PC-3 (cell line): ENCODE data around the gene PSMB7. TPM values are rescaled to one million over a fixed set of nuclear protein-coding genes. Genes with fewer than 3 reads are reported as not detected.

Source experiments
- ATAC-seq: fragments of 200-7000 bp; cut with Tn5 transposase; 2 replicates; pipeline ENCODE4 v1.9.1; 2020; ENCODE audit warnings: mild to moderate bottlenecking, moderate library complexity
- BruUV-seq: library from RNA; stranded (reverse); fragments of 400-500 nt; replicated peaks from 2 replicates; lab custom pipeline; 2021; lab: Mats Ljungman, UMichigan
- CTCF ChIA-PET: fragments of 300-600 bp; sonication (Branson Sonifier 250); formaldehyde crosslinking; loops from one replicate; lab custom pipeline; 2022; ENCODE audit warnings: antibody characterized with exemption; lab: Charles Lee
- POLR2A ChIA-PET: fragments of 300-600 bp; sonication (Branson Sonifier 250); formaldehyde crosslinking; loops from one replicate; lab custom pipeline; 2022; ENCODE audit warnings: antibody characterized with exemption; ENCODE audit not compliant: unreplicated experiment; lab: Charles Lee
- DNase-seq: peaks from one replicate; pipeline ENCODE4 v3.0.0-alpha.2; 2015
- H2AFZ ChIP-seq: fragments of 300-600 bp; sonication (generic); 2 replicates; pipeline ENCODE4 v1.6.0; 2016; ENCODE audit warnings: antibody characterized with exemption, low read length
- H3F3A ChIP-seq: fragments of 300-600 bp; sonication (generic); one replicate; pipeline ENCODE4 v1.6.0; 2017; ENCODE audit warnings: antibody characterized with exemption, low read length, control low read depth, mild to moderate bottlenecking; ENCODE audit not compliant: unreplicated experiment
- H3K27ac ChIP-seq: fragments of 300-600 bp; sonication (generic); 2 replicates; pipeline ENCODE4 v1.5.1; 2016; ENCODE audit warnings: mild to moderate bottlenecking, low read length
- H3K27me3 ChIP-seq: fragments of 300-600 bp; sonication (generic); 2 replicates; pipeline ENCODE4 v1.6.1; 2016; ENCODE audit warnings: low read length, mixed read lengths
- H3K36me3 ChIP-seq: fragments of 300-600 bp; sonication (generic); 2 replicates; pipeline ENCODE4 v1.6.1; 2016; ENCODE audit warnings: low read depth, mixed run types, low read length, mixed read lengths
- H3K4me1 ChIP-seq: fragments of 300-600 bp; sonication (generic); 2 replicates; pipeline ENCODE4 v1.5.1; 2016; ENCODE audit warnings: low read length; ENCODE audit not compliant: insufficient read depth
- H3K4me2 ChIP-seq: fragments of 300-600 bp; sonication (generic); 2 replicates; pipeline ENCODE4 v1.6.0; 2016; ENCODE audit warnings: low read length
- H3K4me3 ChIP-seq: fragments of 300-600 bp; sonication (generic); 2 replicates; pipeline ENCODE4 v1.5.1; 2016; ENCODE audit warnings: mild to moderate bottlenecking, low read length, mixed read lengths
- H3K79me2 ChIP-seq: fragments of 300-600 bp; sonication (generic); 2 replicates; pipeline ENCODE4 v1.6.1; 2017; ENCODE audit warnings: low read length, mixed read lengths
- H3K9ac ChIP-seq: fragments of 300-600 bp; sonication (generic); 2 replicates; pipeline ENCODE4 v1.6.0; 2016; ENCODE audit warnings: mild to moderate bottlenecking, low read length
- H3K9me2 ChIP-seq: fragments of 300-600 bp; sonication (generic); replicated peaks from 2 replicates; pipeline ENCODE4 v1.6.1; 2016; ENCODE audit warnings: mixed run types, low read length, mixed read lengths
- H3K9me3 ChIP-seq: fragments of 300-600 bp; sonication (generic); 2 replicates; pipeline ENCODE4 v1.6.1; 2016; ENCODE audit warnings: low read length, mixed read lengths
- H4K20me1 ChIP-seq: fragments of 300-600 bp; sonication (generic); 2 replicates; pipeline ENCODE4 v1.6.1; 2016; ENCODE audit warnings: low read length, mixed read lengths
- EZH2 ChIP-seq: fragments of 300-600 bp; sonication (generic); IDR thresholded peaks from one replicate; pipeline ENCODE4 v1.6.1; 2017; ENCODE audit warnings: antibody characterized with exemption, mild to moderate bottlenecking, low read length; ENCODE audit not compliant: unreplicated experiment
- EZH2phosphoT487 ChIP-seq: fragments of 300-600 bp; sonication (generic); IDR thresholded peaks from 2 replicates; pipeline ENCODE4 v1.6.1; 2018; ENCODE audit warnings: mild to moderate bottlenecking, antibody characterized with exemption, low read length, borderline replicate concordance
- intact Hi-C: fragments of 100-400 bp; cut with micrococcal nuclease; formaldehyde crosslinking; loops from 2 replicates; pipeline ENCODE4 v1.9.0; 2023
- total RNA-seq: library from RNA; depleted of rRNA; stranded (reverse); fragments of >200 nt; gene quantifications from 2 replicates; pipeline ENCODE4 v1.2.3, GENCODE V29; 2014
- TF ChIP-seq, protein P1 (sequence below): fragments of 300-600 bp; sonication (generic); conservative IDR thresholded peaks from 2 replicates; pipeline ENCODE4 v1.5.1; 2017; ENCODE audit warnings: antibody characterized with exemption, low read depth, mild to moderate bottlenecking, low read length

The PSMB7 gene
- total RNA-seq, 1 experiment from 2014 or later: 372 TPM

DNA sequence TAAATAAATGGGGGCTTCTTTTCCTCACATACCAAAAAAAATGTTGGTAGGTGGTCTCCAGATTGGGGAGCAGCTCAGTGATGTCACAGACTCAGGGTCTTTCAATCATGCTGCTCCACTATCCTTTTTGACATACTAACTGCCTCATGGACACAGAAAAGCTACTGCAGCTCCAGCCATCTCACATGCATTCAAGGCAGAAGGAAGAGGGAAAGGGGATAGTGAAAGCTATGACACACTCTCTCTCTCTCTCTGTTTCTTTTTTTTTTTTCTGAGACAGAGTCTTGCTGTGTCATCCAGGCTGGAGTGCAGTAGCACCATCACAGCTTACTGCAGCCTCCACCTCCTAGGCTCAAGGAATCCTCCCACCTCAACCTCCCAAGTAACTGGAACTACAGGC is 27.1 kb upstream of the PSMB7 start:
- no peak for DNase-seq
- H4K20me1 ChIP-seq: no peaks in the 10 kb centered on the region
- H3K27ac ChIP-seq: no peak overlapping the region
- H3K4me2 ChIP-seq: no peak overlapping the region
- H3K4me3 ChIP-seq: no peak overlapping the region
- BruUV-seq: no TSS peak
- H2AFZ ChIP-seq: no peak overlapping the region
- TF ChIP-seq EZH2: no peak
- TF ChIP-seq, protein P1, sequence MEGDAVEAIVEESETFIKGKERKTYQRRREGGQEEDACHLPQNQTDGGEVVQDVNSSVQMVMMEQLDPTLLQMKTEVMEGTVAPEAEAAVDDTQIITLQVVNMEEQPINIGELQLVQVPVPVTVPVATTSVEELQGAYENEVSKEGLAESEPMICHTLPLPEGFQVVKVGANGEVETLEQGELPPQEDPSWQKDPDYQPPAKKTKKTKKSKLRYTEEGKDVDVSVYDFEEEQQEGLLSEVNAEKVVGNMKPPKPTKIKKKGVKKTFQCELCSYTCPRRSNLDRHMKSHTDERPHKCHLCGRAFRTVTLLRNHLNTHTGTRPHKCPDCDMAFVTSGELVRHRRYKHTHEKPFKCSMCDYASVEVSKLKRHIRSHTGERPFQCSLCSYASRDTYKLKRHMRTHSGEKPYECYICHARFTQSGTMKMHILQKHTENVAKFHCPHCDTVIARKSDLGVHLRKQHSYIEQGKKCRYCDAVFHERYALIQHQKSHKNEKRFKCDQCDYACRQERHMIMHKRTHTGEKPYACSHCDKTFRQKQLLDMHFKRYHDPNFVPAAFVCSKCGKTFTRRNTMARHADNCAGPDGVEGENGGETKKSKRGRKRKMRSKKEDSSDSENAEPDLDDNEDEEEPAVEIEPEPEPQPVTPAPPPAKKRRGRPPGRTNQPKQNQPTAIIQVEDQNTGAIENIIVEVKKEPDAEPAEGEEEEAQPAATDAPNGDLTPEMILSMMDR: no peak
- intact Hi-C loops: no loop called here
- H3K9me2 ChIP-seq: no peaks in the 10 kb centered on the region
- no peak overlapping the region for H3K9ac ChIP-seq
- H3K27me3 ChIP-seq: no peaks in the 10 kb centered on the region
- ChIA-PET CTCF (no interaction called here), POLR2A (no interaction called here)
- no peaks in the 10 kb centered on the region for H3K9me3 ChIP-seq
- no peaks in the 10 kb centered on the region for H3K79me2 ChIP-seq
- no peaks in the 10 kb centered on the region for H3F3A ChIP-seq
- H3K4me1 ChIP-seq: no peaks in the 10 kb centered on the region
- no peak for ATAC-seq
- no peaks in the 10 kb centered on the region for H3K36me3 ChIP-seq

DNA sequence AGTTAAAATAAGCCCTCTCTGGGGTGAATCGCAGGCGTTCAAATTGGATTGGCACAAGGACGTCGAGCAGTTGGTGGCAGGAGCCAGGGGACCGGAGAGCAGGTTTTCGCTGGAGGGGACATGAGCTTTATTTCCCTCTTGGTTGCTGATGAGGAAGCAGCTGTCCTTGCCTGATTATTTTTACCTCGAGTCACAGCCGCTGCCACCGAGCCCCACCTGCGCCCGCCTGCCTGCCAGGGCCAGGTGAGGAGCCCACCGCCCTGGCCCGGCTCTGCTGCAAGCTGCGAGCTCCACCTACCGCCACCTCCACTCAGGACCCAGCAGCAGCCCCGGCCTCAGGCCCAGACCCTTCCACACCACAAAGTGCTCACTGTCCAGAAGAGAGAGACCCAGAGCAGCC is 26.0 kb upstream of the PSMB7 start:
- TF ChIP-seq, protein P1: no peak
- TF ChIP-seq EZH2: no peak
- no peak for TF ChIP-seq EZH2phosphoT487
- H3K4me1 ChIP-seq: no peaks in the 10 kb centered on the region
- H3K9me2 ChIP-seq: no peaks in the 10 kb centered on the region
- no peak for DNase-seq
- ATAC-seq: no peak
- no TSS peak for BruUV-seq
- H3K4me2 ChIP-seq: no peak overlapping the region
- intact Hi-C loops: no loop called here
- H3K27me3 ChIP-seq: no peaks in the 10 kb centered on the region
- CTCF ChIA-PET: no interaction called here
- no peaks in the 10 kb centered on the region for H4K20me1 ChIP-seq
- no peaks in the 10 kb centered on the region for H3K36me3 ChIP-seq
- no peak overlapping the region for H3K9ac ChIP-seq
- POLR2A ChIA-PET: no interaction called here
- no peaks in the 10 kb centered on the region for H3K9me3 ChIP-seq
- H3K4me3 ChIP-seq: no peak overlapping the region
- no peak overlapping the region for H2AFZ ChIP-seq
- H3K27ac ChIP-seq: no peak overlapping the region
- H3K79me2 ChIP-seq: no peaks in the 10 kb centered on the region
- H3F3A ChIP-seq: no peaks in the 10 kb centered on the region

DNA sequence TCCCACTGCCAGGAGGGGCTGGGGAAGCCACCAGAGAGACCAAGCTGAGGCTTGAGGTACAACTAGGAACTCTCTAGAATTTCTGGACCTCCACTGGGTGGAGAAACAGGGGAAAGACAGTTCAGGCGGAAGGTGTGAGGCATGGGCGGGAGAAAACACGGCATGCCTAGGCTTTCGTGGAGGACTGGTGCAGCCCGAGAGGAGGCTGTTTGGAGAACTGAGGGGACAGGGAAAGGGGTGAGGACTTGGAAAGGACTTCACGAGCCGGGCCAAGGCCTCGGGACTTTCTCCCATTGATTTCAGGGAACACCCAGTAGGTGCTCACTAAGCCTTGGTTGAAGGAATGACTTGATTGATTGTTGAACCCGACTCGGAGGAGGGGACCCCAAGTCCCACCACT is 25.5 kb upstream of the PSMB7 start:
- Histone ChIP-seq H3K36me3 (no peaks in the 10 kb centered on the region), H3K27me3 (no peaks in the 10 kb centered on the region), H3K4me3 (no peak overlapping the region), H3K4me2 (no peak overlapping the region), H3K27ac (no peak overlapping the region), H3F3A (no peaks in the 10 kb centered on the region), H3K79me2 (no peaks in the 10 kb centered on the region), H3K4me1 (no peaks in the 10 kb centered on the region), H4K20me1 (no peaks in the 10 kb centered on the region), H3K9me2 (no peaks in the 10 kb centered on the region), H2AFZ (no peak overlapping the region), H3K9me3 (no peaks in the 10 kb centered on the region), H3K9ac (no peak overlapping the region)
- POLR2A ChIA-PET: no interaction called here
- no peak for TF ChIP-seq EZH2phosphoT487
- no peak for TF ChIP-seq EZH2
- TF ChIP-seq, protein P1: no peak
- ATAC-seq (no peak), DNase-seq (no peak)
- intact Hi-C loops: no loop called here
- CTCF ChIA-PET: no interaction called here
- no TSS peak for BruUV-seq
